ENCODE results near the gene BCO2. TPM values are rescaled to one million over a fixed set of nuclear protein-coding genes. Genes with fewer than 3 reads are reported as not detected.
"Not testable (repeated sequence)": the region's sequence is repeated elsewhere in the genome, so short reads cannot be mapped to it uniquely, and the experiment has no call there.

Gene BCO2
- total RNA-seq, 1 donor from 2014 or later, result not detected

- Mint-ChIP-seq H3K4me1 (no peaks in the 10 kb centered on the region), H3K9me3 (peaks cover 2% of the 10 kb centered on the region), H3K27me3 (ENCODE audit: insufficient read depth, low read depth) (no peaks in the 10 kb centered on the region), H3K4me3 (no peak overlapping the region), H3K27ac (no peak overlapping the region), H3K36me3 (no peaks in the 10 kb centered on the region)
- Histone ChIP-seq H3K36me3 (no peaks in the 10 kb centered on the region), H3K4me1 (no peaks in the 10 kb centered on the region), H3K9ac (no peak overlapping the region), H2AFZ (replicated peaks) (no peak overlapping the region), H3K79me2 (ENCODE audit: low read depth) (no peaks in the 10 kb centered on the region), H3K27me3 (no peaks in the 10 kb centered on the region), H3K4me3 (no peak overlapping the region), H3F3A (ENCODE audit: low read depth) (no peaks in the 10 kb centered on the region), H4K20me1 (ENCODE audit: low read depth) (no peaks in the 10 kb centered on the region), H3K4me2 (no peak overlapping the region), H3K9me3 (ENCODE audit: low read depth) (no peaks in the 10 kb centered on the region), H3K27ac (no peak overlapping the region)
- no peak for TF ChIP-seq EZH2phosphoT487 (IDR thresholded peaks at IDR 0.05)
- no peak for TF ChIP-seq EZH2 (IDR thresholded peaks at IDR 0.05)
- no peak for TF ChIP-seq CTCF (IDR thresholded peaks at IDR 0.05)
- DNase-seq (ENCODE audit: low spot score), result no peak
Measured at GRCh38 chr11:112186304-112186703, 11.0 kb downstream of the BCO2 start.

- H3K36me3 ChIP-seq; H3K4me1 Mint-ChIP-seq; H3K27ac ChIP-seq; H3K27ac Mint-ChIP-seq; H3K9me3 Mint-ChIP-seq; H3K27me3 Mint-ChIP-seq (ENCODE audit: insufficient read depth, low read depth); H3K4me3 ChIP-seq; H3K4me3 Mint-ChIP-seq; H2AFZ ChIP-seq (replicated peaks); H3K4me1 ChIP-seq; H3F3A ChIP-seq (ENCODE audit: low read depth); H3K9ac ChIP-seq; H4K20me1 ChIP-seq (ENCODE audit: low read depth); DNase-seq (ENCODE audit: low spot score); H3K4me2 ChIP-seq; H3K9me3 ChIP-seq (ENCODE audit: low read depth); H3K36me3 Mint-ChIP-seq; H3K79me2 ChIP-seq (ENCODE audit: low read depth): not testable (repeated sequence)
- peaks cover 27% of the 10 kb centered on the region for H3K27me3 ChIP-seq
Measured at GRCh38 chr11:112195113-112195512, 19.8 kb downstream of the BCO2 start.

- TF ChIP-seq EZH2 (IDR thresholded peaks at IDR 0.05), result no peak
- no peak for TF ChIP-seq EZH2phosphoT487 (IDR thresholded peaks at IDR 0.05)
- TF ChIP-seq CTCF (IDR thresholded peaks at IDR 0.05), result no peak
Measured at GRCh38 chr11:112195951-112196351, 20.6 kb downstream of the BCO2 start.

GRCh38 chr11:112196519-112197087 lies 21.3 kb downstream of the BCO2 start:
- Mint-ChIP-seq H3K27me3 (ENCODE audit: insufficient read depth, low read depth) (peaks cover 4% of the 10 kb centered on the region), H3K4me1 (no peaks in the 10 kb centered on the region), H3K27ac (no peak overlapping the region), H3K9me3 (no peaks in the 10 kb centered on the region), H3K36me3 (no peaks in the 10 kb centered on the region), H3K4me3 (no peak overlapping the region)
- Histone ChIP-seq H3K4me1 (no peaks in the 10 kb centered on the region), H3K36me3 (no peaks in the 10 kb centered on the region), H3K9ac (no peak overlapping the region), H2AFZ (replicated peaks) (no peak overlapping the region), H3K4me3 (no peak overlapping the region), H3K79me2 (ENCODE audit: low read depth) (no peaks in the 10 kb centered on the region), H3F3A (ENCODE audit: low read depth) (no peaks in the 10 kb centered on the region), H4K20me1 (ENCODE audit: low read depth) (no peaks in the 10 kb centered on the region), H3K4me2 (no peak overlapping the region), H3K9me3 (ENCODE audit: low read depth) (no peaks in the 10 kb centered on the region), H3K27ac (no peak overlapping the region), H3K27me3 (peaks cover 31% of the 10 kb centered on the region)
- DNase-seq (ENCODE audit: low spot score), result no peak
- TF ChIP-seq CTCF (IDR thresholded peaks at IDR 0.05) (no peak), EZH2phosphoT487 (IDR thresholded peaks at IDR 0.05) (no peak), EZH2 (IDR thresholded peaks at IDR 0.05) (no peak)

More at GRCh38 chr11:112195951-112196351, 20.6 kb downstream of the BCO2 start:
- no peaks in the 10 kb centered on the region for H4K20me1 ChIP-seq (ENCODE audit: low read depth)
- Mint-ChIP-seq H3K36me3 (no peaks in the 10 kb centered on the region), H3K27ac (no peak overlapping the region), H3K4me1 (no peaks in the 10 kb centered on the region), H3K27me3 (ENCODE audit: insufficient read depth, low read depth) (peaks cover 4% of the 10 kb centered on the region), H3K9me3 (no peaks in the 10 kb centered on the region), H3K4me3 (no peak overlapping the region)
- H3K9me3 ChIP-seq (ENCODE audit: low read depth), result no peaks in the 10 kb centered on the region
- H3K4me1 ChIP-seq, result no peaks in the 10 kb centered on the region
- DNase-seq (ENCODE audit: low spot score), result no peak
- H3K9ac ChIP-seq, result no peak overlapping the region
- H3K27ac ChIP-seq, result no peak overlapping the region
- peaks cover 31% of the 10 kb centered on the region for H3K27me3 ChIP-seq
- no peak overlapping the region for H3K4me3 ChIP-seq
- no peaks in the 10 kb centered on the region for H3F3A ChIP-seq (ENCODE audit: low read depth)
- H3K36me3 ChIP-seq, result no peaks in the 10 kb centered on the region
- H3K4me2 ChIP-seq, result no peak overlapping the region
- H3K79me2 ChIP-seq (ENCODE audit: low read depth), result no peaks in the 10 kb centered on the region
- H2AFZ ChIP-seq (replicated peaks), result no peak overlapping the region

GRCh38 chr11:112199101-112199500 lies 23.8 kb downstream of the BCO2 start:
- H3K4me3 Mint-ChIP-seq; H2AFZ ChIP-seq (replicated peaks); H4K20me1 ChIP-seq (ENCODE audit: low read depth); H3K9me3 ChIP-seq (ENCODE audit: low read depth); H3K4me3 ChIP-seq; H3K4me1 Mint-ChIP-seq; H3K9ac ChIP-seq; H3K27me3 Mint-ChIP-seq (ENCODE audit: insufficient read depth, low read depth); DNase-seq (ENCODE audit: low spot score); H3K79me2 ChIP-seq (ENCODE audit: low read depth); H3K27ac ChIP-seq; H3K9me3 Mint-ChIP-seq; H3K36me3 Mint-ChIP-seq; H3K4me1 ChIP-seq; H3K36me3 ChIP-seq; H3K27ac Mint-ChIP-seq; H3F3A ChIP-seq (ENCODE audit: low read depth); H3K4me2 ChIP-seq: not testable (repeated sequence)
- H3K27me3 ChIP-seq, result peaks cover 31% of the 10 kb centered on the region
